Nephron progenitor cell (in vitro differentiated cells): ENCODE results near the gene CACNA2D3.
"Not testable (repeated sequence)": the region's sequence is repeated elsewhere in the genome, so short reads cannot be mapped to it uniquely, and the experiment has no call there.

ENCODE experiments used
- DNase-seq: peaks from one replicate; pipeline ENCODE4 v3.0.0; 2021
- H3K27ac Mint-ChIP-seq: 2 replicates; pipeline ENCODE4 v1.8.0; 2021; ENCODE audit warnings: mild to moderate bottlenecking, moderate library complexity, mixed read lengths
- H3K27me3 Mint-ChIP-seq: 2 replicates; pipeline ENCODE4 v1.8.0; 2021; ENCODE audit warnings: mild to moderate bottlenecking, low read depth, mixed read lengths; ENCODE audit not compliant: poor library complexity
- H3K36me3 Mint-ChIP-seq: 2 replicates; pipeline ENCODE4 v1.8.0; 2021; ENCODE audit warnings: low read depth, mixed read lengths
- H3K4me1 Mint-ChIP-seq: 2 replicates; pipeline ENCODE4 v1.8.0; 2021; ENCODE audit warnings: mixed read lengths
- H3K4me3 Mint-ChIP-seq: 2 replicates; pipeline ENCODE4 v1.8.0; 2021; ENCODE audit warnings: mild to moderate bottlenecking, moderate library complexity, mixed read lengths
- H3K9me3 Mint-ChIP-seq: 2 replicates; pipeline ENCODE4 v1.8.0; 2021; ENCODE audit warnings: mild to moderate bottlenecking, moderate library complexity, mixed read lengths
- CTCF ChIP-seq: fragments of 200-600 bp; sonication (generic); IDR thresholded peaks from 2 replicates; pipeline ENCODE4 v1.5.0; 2021; ENCODE audit warnings: antibody characterized with exemption

CACNA2D3 gene

GRCh38 chr3:54625805-54626787 is 503.7 kb downstream of the CACNA2D3 start:
- H3K9me3 Mint-ChIP-seq = peaks cover 12% of the 10 kb centered on the region
- H3K4me1 Mint-ChIP-seq = peaks cover 28% of the 10 kb centered on the region
- DNase-seq = no peak
- no peaks in the 10 kb centered on the region for H3K36me3 Mint-ChIP-seq
- H3K27me3 Mint-ChIP-seq = peaks cover 9% of the 10 kb centered on the region
- TF ChIP-seq CTCF = no peak
- no peak overlapping the region for H3K4me3 Mint-ChIP-seq
- no peak overlapping the region for H3K27ac Mint-ChIP-seq

GRCh38 chr3:54628888-54629441 is 506.6 kb downstream of the CACNA2D3 start:
- Mint-ChIP-seq H3K4me3 (no peak overlapping the region), H3K9me3 (peaks cover 8% of the 10 kb centered on the region), H3K36me3 (no peaks in the 10 kb centered on the region), H3K27me3 (peaks cover 3% of the 10 kb centered on the region), H3K4me1 (peaks cover 4% of the 10 kb centered on the region), H3K27ac (no peak overlapping the region)
- no peak for DNase-seq
- TF ChIP-seq CTCF = no peak

GRCh38 chr3:54630101-54630623 is 507.8 kb downstream of the CACNA2D3 start:
- peaks cover 6% of the 10 kb centered on the region for H3K4me1 Mint-ChIP-seq
- H3K27me3 Mint-ChIP-seq = peaks cover 3% of the 10 kb centered on the region
- no peaks in the 10 kb centered on the region for H3K36me3 Mint-ChIP-seq
- H3K27ac Mint-ChIP-seq = no peak overlapping the region
- no peak overlapping the region for H3K4me3 Mint-ChIP-seq
- no peak for DNase-seq
- peaks cover 7% of the 10 kb centered on the region for H3K9me3 Mint-ChIP-seq
- no peak for TF ChIP-seq CTCF

- H3K36me3 Mint-ChIP-seq, H3K4me1 Mint-ChIP-seq, DNase-seq, H3K27me3 Mint-ChIP-seq, H3K27ac Mint-ChIP-seq, H3K4me3 Mint-ChIP-seq, H3K9me3 Mint-ChIP-seq: not testable (repeated sequence)
Measured at GRCh38 chr3:54631001-54631400, 508.6 kb downstream of the CACNA2D3 start.

- H3K4me1 Mint-ChIP-seq = peaks cover 6% of the 10 kb centered on the region
- H3K27me3 Mint-ChIP-seq = no peaks in the 10 kb centered on the region
- peaks cover 4% of the 10 kb centered on the region for H3K9me3 Mint-ChIP-seq
- no peaks in the 10 kb centered on the region for H3K36me3 Mint-ChIP-seq
- no peak overlapping the region for H3K4me3 Mint-ChIP-seq
- no peak overlapping the region for H3K27ac Mint-ChIP-seq
- no peak for TF ChIP-seq CTCF
- DNase-seq = no peak
Measured at GRCh38 chr3:54631516-54632325, 509.4 kb downstream of the CACNA2D3 start.

- no peak for DNase-seq
- Mint-ChIP-seq H3K9me3 (no peaks in the 10 kb centered on the region), H3K27ac (no peak overlapping the region), H3K4me1 (peaks cover 6% of the 10 kb centered on the region), H3K4me3 (no peak overlapping the region), H3K27me3 (no peaks in the 10 kb centered on the region), H3K36me3 (no peaks in the 10 kb centered on the region)
- no peak for TF ChIP-seq CTCF
Measured at GRCh38 chr3:54632326-54632665, 509.9 kb downstream of the CACNA2D3 start.
